Measurements from ENCODE around the gene PRR22.

Gene PRR22

DNA sequence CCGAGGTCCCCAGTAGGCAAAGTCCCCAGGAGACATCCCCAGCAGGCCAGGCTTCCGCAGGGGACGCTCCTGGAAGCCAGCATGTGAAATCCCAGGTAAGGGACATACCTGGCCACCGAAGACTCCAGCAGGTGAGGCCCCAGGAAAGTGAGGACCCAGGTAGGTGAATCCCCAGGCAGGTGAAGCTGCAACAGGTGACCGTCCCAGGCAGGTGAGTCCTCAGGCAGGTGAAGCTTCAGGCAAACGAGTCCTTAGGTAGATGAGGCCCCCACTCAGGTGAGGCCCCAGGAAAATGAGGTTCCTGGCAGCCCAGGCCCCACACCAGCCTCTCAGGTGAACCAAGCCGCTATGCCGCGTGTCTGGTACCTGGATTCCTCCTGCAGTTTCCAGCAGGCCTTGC, 46.6 kb upstream of the PRR22 start:
- H2AFZ ChIP-seq (ENCODE audit: low read depth, low read length), result no peak overlapping the region
- ATAC-seq (ENCODE audit: insufficient read depth, low read depth), result no peak
- no peak for TF ChIP-seq EZH2 (IDR thresholded peaks at IDR 0.05; ENCODE audit: borderline replicate concordance, low read depth, low read length, severe bottlenecking)
- TF ChIP-seq, protein P1, sequence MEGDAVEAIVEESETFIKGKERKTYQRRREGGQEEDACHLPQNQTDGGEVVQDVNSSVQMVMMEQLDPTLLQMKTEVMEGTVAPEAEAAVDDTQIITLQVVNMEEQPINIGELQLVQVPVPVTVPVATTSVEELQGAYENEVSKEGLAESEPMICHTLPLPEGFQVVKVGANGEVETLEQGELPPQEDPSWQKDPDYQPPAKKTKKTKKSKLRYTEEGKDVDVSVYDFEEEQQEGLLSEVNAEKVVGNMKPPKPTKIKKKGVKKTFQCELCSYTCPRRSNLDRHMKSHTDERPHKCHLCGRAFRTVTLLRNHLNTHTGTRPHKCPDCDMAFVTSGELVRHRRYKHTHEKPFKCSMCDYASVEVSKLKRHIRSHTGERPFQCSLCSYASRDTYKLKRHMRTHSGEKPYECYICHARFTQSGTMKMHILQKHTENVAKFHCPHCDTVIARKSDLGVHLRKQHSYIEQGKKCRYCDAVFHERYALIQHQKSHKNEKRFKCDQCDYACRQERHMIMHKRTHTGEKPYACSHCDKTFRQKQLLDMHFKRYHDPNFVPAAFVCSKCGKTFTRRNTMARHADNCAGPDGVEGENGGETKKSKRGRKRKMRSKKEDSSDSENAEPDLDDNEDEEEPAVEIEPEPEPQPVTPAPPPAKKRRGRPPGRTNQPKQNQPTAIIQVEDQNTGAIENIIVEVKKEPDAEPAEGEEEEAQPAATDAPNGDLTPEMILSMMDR (IDR thresholded peaks at IDR 0.05; ENCODE audit: borderline replicate concordance, extremely low read depth, low read length, poor library complexity, severe bottlenecking), result no peak

DNA sequence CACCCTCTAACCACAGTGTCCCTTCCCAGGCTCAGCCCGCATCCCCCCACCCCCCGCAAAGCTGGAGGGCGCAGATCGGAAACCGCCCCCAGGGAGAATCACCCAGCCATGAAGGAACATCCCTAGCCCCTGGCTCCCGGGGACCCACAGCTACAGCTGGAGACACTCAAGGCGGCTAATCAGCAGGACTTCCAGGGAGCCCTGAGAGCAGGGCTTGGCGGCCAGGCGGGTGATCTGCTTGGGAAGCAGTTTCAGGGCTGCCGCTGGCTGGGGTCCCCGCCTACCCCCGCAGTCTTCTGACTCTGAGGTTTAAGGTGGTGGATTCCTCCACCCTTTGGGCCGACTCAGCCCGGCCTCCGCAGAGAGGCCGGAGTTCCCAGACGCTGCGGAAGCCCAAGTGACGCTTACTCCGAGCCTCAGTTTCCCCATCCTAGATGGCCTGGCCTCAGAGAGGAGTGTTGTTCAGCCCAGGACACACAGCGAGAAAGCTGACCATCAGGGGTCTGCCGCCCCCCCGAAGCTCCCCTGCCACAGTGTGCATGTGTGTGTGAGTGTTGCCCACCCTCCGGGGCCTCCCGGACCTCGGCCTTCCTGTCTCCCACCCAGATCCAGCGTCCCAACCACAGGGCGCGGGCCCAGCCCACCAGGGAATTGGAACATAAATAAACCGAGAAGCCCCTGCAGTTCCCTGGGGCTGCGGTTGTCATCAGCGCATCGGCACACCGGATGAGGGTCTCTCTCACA, 45.2 kb upstream of the PRR22 start:
- no peaks in the 10 kb centered on the region for H3K79me2 ChIP-seq (ENCODE audit: insufficient read depth, low read length)
- no peak for TF ChIP-seq EZH2 (IDR thresholded peaks at IDR 0.05; ENCODE audit: borderline replicate concordance, low read depth, low read length, severe bottlenecking)
- TF ChIP-seq, protein P1 (IDR thresholded peaks at IDR 0.05; ENCODE audit: borderline replicate concordance, extremely low read depth, low read length, poor library complexity, severe bottlenecking), result no peak
- no peaks in the 10 kb centered on the region for H3K9me3 ChIP-seq (ENCODE audit: insufficient read depth, low read length, severe bottlenecking)
- no peak overlapping the region for H3K27ac ChIP-seq (ENCODE audit: low read length)
- no peak overlapping the region for H2AFZ ChIP-seq (ENCODE audit: low read depth, low read length)
- no peak overlapping the region for H3K4me3 ChIP-seq (ENCODE audit: low read depth in 1 of 2, low read length in 2 of 2)
- H3K4me1 ChIP-seq (ENCODE audit: insufficient read depth, low read length), result peaks cover 9% of the 10 kb centered on the region
- DNase-seq (no peak), ATAC-seq (ENCODE audit: insufficient read depth, low read depth) (no peak)
- H3K36me3 ChIP-seq (ENCODE audit: insufficient read depth, low read length), result no peaks in the 10 kb centered on the region
- no peak overlapping the region for H3K4me2 ChIP-seq (ENCODE audit: insufficient read depth, low read length)
- H4K20me1 ChIP-seq (ENCODE audit: insufficient read depth, low read length), result peaks cover 3% of the 10 kb centered on the region
- H3K9ac ChIP-seq (ENCODE audit: low read depth, low read length), result no peak overlapping the region
- H3K27me3 ChIP-seq (ENCODE audit: insufficient read depth, low read length, poor library complexity), result peaks cover 17% of the 10 kb centered on the region

More for the DNA sequence above, 46.6 kb upstream of the PRR22 start:
- H3K27ac ChIP-seq (ENCODE audit: low read length), result no peak overlapping the region
- DNase-seq, result no peak
- no peak overlapping the region for H3K9ac ChIP-seq (ENCODE audit: low read depth, low read length)
- H3K4me2 ChIP-seq (ENCODE audit: insufficient read depth, low read length), result no peak overlapping the region
- no peak overlapping the region for H3K4me3 ChIP-seq (ENCODE audit: low read depth in 1 of 2, low read length in 2 of 2)
- no peaks in the 10 kb centered on the region for H3K36me3 ChIP-seq (ENCODE audit: insufficient read depth, low read length)
- peaks cover 17% of the 10 kb centered on the region for H3K27me3 ChIP-seq (ENCODE audit: insufficient read depth, low read length, poor library complexity)
- peaks cover 8% of the 10 kb centered on the region for H3K4me1 ChIP-seq (ENCODE audit: insufficient read depth, low read length)
- peaks cover 3% of the 10 kb centered on the region for H4K20me1 ChIP-seq (ENCODE audit: insufficient read depth, low read length)
- H3K9me3 ChIP-seq (ENCODE audit: insufficient read depth, low read length, severe bottlenecking), result no peaks in the 10 kb centered on the region
- H3K79me2 ChIP-seq (ENCODE audit: insufficient read depth, low read length), result no peaks in the 10 kb centered on the region

DNA sequence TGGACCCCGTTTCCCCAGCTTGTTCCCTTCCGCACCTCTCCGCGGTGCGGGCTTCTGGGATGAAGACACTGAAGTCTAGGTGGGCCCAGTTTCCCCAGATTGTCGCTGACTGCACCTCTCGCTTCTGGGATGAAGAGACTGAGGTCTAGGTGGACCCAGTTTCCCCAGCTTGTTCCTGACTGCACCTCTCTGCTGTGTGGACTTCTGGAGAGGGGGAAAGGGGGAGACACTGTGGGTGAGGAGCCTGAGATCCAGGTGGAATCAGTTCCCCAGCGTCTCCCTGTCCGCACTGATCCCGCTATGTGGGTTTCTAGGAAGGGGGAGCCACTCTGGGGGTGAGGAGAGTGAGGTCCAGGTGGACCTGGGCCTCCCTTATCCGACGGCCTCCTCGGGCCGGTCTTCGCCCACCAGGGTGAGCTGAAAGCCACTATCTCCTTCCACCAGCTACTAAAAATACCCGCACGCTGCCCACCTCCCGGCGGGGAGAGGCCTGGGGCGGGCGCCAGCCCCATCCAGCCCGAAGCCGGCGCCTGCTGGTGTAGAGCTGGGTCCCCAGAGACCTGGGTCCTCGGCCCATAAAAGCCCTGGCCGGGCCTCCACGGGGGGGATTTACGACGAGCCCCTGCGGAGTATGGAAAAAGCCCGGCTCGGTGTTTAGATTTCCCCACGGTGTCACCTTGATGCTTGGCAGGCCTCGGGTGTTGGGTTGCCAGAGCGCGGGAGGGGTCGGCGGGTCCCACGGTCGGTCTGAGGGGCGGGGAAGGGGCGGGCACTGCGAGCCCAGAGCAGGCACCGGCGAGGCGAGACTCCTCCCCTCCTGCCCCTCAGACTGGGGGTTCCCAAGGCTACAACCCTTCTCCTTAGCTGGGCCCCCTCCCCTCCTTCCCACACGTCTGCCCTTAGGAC, 44.4 kb upstream of the PRR22 start:
- no peaks in the 10 kb centered on the region for H3K9me3 ChIP-seq (ENCODE audit: insufficient read depth, low read length, severe bottlenecking)
- H3K27ac ChIP-seq (ENCODE audit: low read length), result no peak overlapping the region
- TF ChIP-seq, protein P1 (IDR thresholded peaks at IDR 0.05; ENCODE audit: borderline replicate concordance, extremely low read depth, low read length, poor library complexity, severe bottlenecking), result no peak
- no peak for TF ChIP-seq EZH2 (IDR thresholded peaks at IDR 0.05; ENCODE audit: borderline replicate concordance, low read depth, low read length, severe bottlenecking)
- DNase-seq, result no peak
- H4K20me1 ChIP-seq (ENCODE audit: insufficient read depth, low read length), result peaks cover 3% of the 10 kb centered on the region
- peaks cover 13% of the 10 kb centered on the region for H3K27me3 ChIP-seq (ENCODE audit: insufficient read depth, low read length, poor library complexity)
- H3K4me3 ChIP-seq (ENCODE audit: low read depth in 1 of 2, low read length in 2 of 2), result no peak overlapping the region
- no peaks in the 10 kb centered on the region for H3K36me3 ChIP-seq (ENCODE audit: insufficient read depth, low read length)
- no peak overlapping the region for H2AFZ ChIP-seq (ENCODE audit: low read depth, low read length)
- no peak for ATAC-seq (ENCODE audit: insufficient read depth, low read depth)
- no peaks in the 10 kb centered on the region for H3K79me2 ChIP-seq (ENCODE audit: insufficient read depth, low read length)
- no peak overlapping the region for H3K4me2 ChIP-seq (ENCODE audit: insufficient read depth, low read length)
- H3K9ac ChIP-seq (ENCODE audit: low read depth, low read length), result no peak overlapping the region
- H3K4me1 ChIP-seq (ENCODE audit: insufficient read depth, low read length), result peaks cover 9% of the 10 kb centered on the region
